SKM-1 (cell line): ENCODE measurements around the gene CCDC112.
A peak's percentile ranks its signal among the peaks of the same experiment; 100 is the strongest.

ENCODE experiments used
- DNase-seq: peaks from one replicate; lab custom pipeline; 2025; ENCODE audit not compliant: unreplicated experiment; lab: John Stamatoyannopoulos, UW

The CCDC112 gene

DNA sequence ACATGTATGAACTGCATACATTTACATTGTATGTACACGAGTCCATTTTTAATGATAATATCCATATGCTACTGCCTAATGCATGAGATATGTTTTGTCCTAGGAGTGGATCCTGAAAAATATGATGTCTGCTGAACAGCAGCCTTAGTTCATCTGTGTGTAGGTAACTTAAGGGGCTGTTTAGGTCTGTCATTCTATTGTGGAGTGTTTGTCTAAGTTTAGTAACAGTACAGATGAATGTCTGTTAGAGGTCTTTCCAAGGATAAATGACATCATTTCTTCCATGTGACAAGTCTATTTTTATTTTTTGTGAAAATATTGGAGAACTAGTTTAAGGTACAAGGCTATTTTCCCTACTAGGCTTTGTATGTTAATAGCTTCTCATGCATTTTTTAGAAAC is 22.6 kb upstream of the CCDC112 start:
- DNase-seq: no peak

- no peak for DNase-seq
Measured at GRCh38 chr5:115317736-115318135, 21.3 kb upstream of the CCDC112 start.

- no peak for DNase-seq
Measured at GRCh38 chr5:115317320-115317719, 20.9 kb upstream of the CCDC112 start.

- DNase-seq: no peak
Measured at GRCh38 chr5:115313632-115314031, 17.2 kb upstream of the CCDC112 start.

DNA sequence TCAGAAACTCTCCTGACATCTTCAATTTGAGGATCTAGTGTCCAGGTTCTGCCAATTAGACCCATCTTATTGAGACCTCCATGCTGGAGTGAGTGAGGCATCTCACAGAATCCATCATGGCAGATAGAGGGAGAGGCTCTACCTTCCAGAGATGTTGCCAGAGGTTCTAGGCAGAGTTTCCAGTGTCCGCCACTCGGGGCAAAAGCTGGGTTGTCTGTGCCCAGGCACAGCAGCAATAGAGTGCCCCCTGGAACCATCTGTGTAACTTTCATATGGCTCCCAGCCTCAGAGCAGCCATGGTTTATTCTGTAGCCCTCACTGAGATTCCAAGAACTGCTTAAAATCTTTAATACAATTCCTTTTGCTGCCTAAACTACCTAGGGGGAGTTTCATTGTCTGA is 16.6 kb upstream of the CCDC112 start:
- DNase-seq: no peak

DNA sequence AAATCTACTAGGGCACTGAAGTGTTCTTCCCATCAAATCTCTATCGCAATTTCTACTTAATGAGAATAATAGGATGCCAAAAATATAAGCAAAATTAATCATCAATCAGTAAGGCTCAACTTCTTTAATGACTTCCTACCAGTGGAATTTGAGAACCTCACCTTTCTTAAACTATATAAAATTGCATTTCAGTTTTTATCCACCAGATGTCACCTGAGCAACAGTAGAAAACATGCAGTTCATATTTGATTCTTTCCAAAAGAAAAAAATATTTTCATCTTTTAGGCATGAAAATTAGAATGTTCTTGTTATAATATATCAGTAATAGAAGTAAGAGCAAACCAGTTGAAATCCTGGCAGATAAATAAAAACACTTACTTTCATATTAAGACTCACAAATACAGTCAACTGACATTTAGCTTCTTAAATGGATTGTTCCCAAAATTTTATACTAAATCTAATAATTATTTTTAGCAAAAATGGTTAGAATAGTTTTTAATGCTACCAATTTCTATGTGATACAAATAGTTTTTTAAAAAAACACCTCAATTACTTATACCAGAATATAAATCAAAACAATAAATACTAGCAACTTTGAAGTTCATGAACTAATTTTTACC is 13.4 kb upstream of the CCDC112 start:
- peak; percentile 25 for DNase-seq

DNA sequence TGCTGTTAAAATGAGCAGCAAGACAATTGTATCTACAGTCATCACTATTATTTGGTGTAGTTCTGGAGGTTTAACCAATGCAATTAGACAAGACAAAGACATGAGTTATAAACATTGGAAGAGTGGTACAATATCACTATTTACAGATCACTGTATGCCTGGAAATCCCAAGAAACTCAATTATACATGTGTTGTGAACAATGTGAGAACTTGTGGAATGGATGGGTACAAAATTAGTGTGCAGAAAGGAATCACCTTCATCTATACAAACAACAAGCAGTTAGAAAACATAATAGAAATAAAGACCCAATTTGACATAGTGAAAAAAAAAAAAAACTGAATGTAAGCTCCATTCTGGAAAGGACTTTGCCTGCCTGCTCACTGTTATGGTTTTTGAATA is 12.4 kb upstream of the CCDC112 start:
- no peak for DNase-seq

GRCh38 chr5:115306011-115306536 is 9.6 kb upstream of the CCDC112 start:
- no peak for DNase-seq

GRCh38 chr5:115304496-115304895 is 8.0 kb upstream of the CCDC112 start:
- no peak for DNase-seq

GRCh38 chr5:115298811-115299210 is 2.4 kb upstream of the CCDC112 start:
- no peak for DNase-seq

DNA sequence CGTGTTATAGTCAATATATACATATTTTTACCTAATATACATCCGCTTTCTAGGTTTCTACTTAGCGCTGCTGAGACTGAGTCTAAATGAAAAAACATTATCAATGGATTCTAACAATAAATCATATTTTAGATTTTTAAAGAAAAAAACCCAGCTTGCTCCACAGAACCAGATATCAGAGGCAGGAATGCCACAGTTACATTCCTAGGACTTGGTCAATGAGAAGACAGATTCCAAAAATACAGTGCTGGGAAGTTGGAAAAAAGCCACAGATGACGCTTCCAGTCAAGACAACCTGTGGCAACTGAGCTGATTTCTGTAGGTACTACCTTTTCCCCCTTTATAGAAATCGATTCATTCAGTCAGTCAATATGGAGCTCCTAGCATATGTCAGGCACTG is 577 bp upstream of the CCDC112 start:
- DNase-seq: no peak

DNA sequence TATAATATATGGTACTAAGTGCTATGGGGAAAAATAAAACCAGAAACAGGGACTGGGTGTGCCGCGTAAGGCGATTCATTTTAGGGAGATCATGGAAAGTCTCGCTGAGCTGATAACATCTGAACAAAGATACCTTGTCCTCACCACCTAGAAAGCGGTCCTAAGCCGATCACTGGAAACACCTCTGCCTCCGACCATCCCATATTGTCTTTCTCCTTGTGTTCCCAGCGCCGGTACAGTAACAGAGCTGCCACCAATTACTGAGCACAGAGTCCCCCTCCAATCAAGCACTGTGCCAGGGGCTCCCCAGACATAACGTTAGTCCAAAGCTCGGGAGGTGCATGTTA is 704 bp downstream of the CCDC112 start:
- no peak for DNase-seq

GRCh38 chr5:115291397-115291796 is 5.1 kb downstream of the CCDC112 start:
- no peak for DNase-seq

- peak; percentile 43 for DNase-seq
Measured at GRCh38 chr5:115289104-115289503, 7.3 kb downstream of the CCDC112 start.

DNA sequence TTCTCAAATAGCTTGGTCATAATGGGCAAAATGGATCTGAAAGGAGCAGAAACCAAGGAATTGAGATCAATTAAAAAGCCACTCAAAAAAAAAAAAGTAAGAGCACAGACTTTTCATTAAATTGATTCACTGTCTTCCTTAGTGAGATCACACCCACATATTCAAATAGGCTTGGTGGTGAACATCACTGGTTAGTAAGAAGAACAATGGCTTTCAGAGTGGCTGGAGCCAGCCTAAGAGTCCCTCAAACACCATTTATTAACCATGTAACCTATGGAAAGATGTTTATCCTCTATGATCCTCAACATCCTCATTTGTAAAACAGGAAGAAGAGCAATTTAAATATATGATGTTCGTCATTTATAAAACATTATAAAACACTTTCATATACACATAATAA is 12.4 kb downstream of the CCDC112 start:
- DNase-seq: no peak

DNA sequence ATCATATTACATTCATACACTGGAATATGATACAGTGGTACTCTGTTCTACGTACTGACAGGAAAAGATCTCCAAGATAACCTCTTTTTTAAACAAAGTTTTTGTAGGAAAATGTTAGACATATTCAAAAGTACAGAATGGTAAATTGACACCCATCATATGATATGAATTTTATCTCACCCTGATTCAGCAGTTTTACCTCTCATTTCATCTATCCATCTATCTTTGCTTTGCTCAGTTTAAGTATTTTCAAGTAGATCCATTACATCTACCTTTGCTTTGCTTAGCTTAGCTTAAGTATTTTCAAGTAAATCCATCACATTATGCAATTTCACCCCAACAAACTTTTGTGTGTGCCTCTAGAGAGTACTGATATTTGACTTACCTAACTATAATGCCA is 14.3 kb downstream of the CCDC112 start:
- DNase-seq: no peak

GRCh38 chr5:115274584-115274983 is 21.9 kb downstream of the CCDC112 start:
- DNase-seq: no peak

- no peak for DNase-seq
Measured at GRCh38 chr5:115272297-115272958, 24.0 kb downstream of the CCDC112 start.

DNA sequence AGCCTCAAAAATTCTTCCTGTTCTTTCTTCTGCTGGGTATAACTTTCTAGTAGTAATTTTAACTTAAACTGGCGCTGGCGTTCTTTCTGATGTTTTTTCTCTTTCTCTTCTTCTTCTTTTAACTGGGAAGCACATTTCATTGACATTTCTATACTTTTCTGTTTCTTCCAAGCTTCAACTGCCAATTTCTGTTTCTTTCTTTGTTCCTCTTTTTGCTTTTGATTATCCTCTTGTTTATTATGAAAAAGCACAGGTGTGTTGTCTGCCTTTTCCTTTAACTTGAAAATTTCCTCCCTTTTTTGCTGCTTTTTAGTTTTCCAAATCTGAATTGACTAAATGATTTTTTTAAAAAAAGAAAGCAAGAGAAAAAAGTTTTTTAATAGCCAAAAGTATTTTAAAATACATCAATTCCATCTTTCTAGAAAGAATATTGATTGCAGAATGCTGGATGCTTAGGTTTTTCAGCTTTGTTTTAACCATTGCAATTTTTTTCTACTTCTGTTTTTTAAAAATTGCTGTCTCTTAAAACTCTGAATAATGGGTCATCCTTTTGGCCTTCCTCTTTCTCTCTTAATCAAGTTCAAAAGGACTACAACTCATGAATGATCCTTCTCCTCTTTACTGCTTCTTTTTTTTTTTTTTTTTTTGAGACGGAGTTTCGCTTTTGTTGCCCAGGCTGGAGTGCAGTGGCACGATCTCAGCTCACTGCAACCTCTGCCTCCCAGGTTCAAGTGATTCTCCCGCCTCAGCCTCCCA is 25.0 kb downstream of the CCDC112 start:
- DNase-seq: no peak

DNA sequence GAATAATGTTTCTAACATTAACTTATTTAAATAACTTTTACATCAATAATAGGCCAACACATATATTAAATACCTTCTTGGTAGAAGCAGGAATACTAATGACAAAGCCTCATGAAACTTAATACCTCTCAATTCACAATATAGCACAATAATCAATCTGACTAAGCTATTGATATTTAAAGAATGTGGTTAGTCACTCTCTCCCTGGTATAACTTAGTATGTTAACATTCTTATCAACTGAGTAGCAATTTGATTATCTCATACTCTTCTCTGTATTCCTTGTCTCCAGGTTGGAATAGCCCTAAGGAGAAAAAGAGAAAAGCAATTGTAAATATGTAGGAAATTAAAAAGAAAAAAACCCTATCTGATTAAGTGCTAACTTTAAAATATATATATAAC is 28.8 kb downstream of the CCDC112 start:
- DNase-seq: no peak

- no peak for DNase-seq
Measured at GRCh38 chr5:115265220-115265619, 31.2 kb downstream of the CCDC112 start.

DNA sequence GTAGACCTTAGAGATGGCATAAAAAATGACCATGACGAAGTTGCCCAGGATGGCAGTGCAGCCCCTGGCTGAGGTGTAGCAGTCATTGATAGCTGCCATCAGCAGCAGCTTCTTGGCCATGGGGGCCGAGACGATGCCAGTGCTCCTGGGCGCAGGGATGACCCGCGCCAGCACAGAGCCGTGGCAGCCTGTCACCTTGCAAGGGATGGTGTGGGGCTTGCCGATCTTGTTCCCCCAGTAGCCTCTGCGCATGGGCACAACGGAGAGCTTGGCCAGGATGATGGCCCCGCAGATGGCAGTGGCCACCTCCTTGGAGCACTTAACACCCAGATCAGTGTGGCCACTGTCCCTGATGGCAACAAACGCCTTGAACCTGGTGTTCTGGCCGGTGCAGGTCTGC is 31.7 kb downstream of the CCDC112 start:
- no peak for DNase-seq
